PC-3 (cell line): ENCODE data around the gene COLEC11.

ENCODE experiments used
- EZH2 ChIP-seq: fragments of 300-600 bp; sonication (generic); IDR thresholded peaks from one replicate; pipeline ENCODE4 v1.6.1; 2017; ENCODE audit warnings: antibody characterized with exemption, mild to moderate bottlenecking, low read length; ENCODE audit not compliant: unreplicated experiment
- TF ChIP-seq, protein P1 (sequence below): fragments of 300-600 bp; sonication (generic); conservative IDR thresholded peaks from 2 replicates; pipeline ENCODE4 v1.5.1; 2017; ENCODE audit warnings: antibody characterized with exemption, low read depth, mild to moderate bottlenecking, low read length

DNA sequence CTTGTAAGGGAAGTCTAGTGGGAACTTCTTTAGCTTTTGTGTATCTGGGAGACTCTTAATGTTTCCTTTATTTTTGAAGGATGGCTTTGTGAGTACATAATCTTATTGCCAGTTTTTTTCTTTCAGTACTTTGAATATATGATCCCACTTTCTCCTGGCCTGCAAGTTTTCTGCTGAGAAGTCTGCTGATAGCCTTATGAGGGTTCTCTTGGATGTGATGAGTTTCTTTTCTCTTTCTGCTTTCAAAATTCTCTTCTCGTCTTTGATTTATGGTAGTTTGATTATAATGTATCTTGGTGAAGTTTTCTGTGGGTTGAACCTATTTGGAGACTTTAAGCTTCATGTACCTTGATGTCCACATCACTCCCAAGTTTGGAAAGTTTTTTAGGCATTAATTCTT is 28.1 kb downstream of the COLEC11 start:
- TF ChIP-seq, protein P1, sequence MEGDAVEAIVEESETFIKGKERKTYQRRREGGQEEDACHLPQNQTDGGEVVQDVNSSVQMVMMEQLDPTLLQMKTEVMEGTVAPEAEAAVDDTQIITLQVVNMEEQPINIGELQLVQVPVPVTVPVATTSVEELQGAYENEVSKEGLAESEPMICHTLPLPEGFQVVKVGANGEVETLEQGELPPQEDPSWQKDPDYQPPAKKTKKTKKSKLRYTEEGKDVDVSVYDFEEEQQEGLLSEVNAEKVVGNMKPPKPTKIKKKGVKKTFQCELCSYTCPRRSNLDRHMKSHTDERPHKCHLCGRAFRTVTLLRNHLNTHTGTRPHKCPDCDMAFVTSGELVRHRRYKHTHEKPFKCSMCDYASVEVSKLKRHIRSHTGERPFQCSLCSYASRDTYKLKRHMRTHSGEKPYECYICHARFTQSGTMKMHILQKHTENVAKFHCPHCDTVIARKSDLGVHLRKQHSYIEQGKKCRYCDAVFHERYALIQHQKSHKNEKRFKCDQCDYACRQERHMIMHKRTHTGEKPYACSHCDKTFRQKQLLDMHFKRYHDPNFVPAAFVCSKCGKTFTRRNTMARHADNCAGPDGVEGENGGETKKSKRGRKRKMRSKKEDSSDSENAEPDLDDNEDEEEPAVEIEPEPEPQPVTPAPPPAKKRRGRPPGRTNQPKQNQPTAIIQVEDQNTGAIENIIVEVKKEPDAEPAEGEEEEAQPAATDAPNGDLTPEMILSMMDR = no peak
- no peak for TF ChIP-seq EZH2
